RWPE2 (cell line): ENCODE results near the gene RSPH9.
A peak's percentile ranks its signal among the peaks of the same experiment; 100 is the strongest.

ENCODE experiments used
- ATAC-seq: fragments of 200-7000 bp; cut with Tn5 transposase; 3 replicates; pipeline ENCODE4 v1.9.1; 2021; ENCODE audit warnings: low read depth
- DNase-seq: peaks from one replicate; pipeline ENCODE4 v3.0.0-alpha.2; 2020; ENCODE audit warnings: low spot score
- H3K27ac ChIP-seq: fragments of 450-650 bp; 2 replicates; pipeline ENCODE4 v1.5.1; 2017; ENCODE audit warnings: mild to moderate bottlenecking; ENCODE audit not compliant: poor library complexity, severe bottlenecking
- H3K27me3 ChIP-seq: fragments of 250-450 bp; sonication (Bioruptor Pico); 2 replicates; pipeline ENCODE4 v1.5.1; 2021; ENCODE audit warnings: mild to moderate bottlenecking, moderate library complexity; ENCODE audit not compliant: insufficient read depth, poor library complexity, severe bottlenecking
- H3K36me3 ChIP-seq: fragments of 250-450 bp; sonication (Bioruptor Pico); 2 replicates; pipeline ENCODE4 v1.5.1; 2020; ENCODE audit warnings: low read depth, mild to moderate bottlenecking, moderate library complexity
- H3K4me1 ChIP-seq: fragments of 250-450 bp; sonication (Bioruptor Pico); 2 replicates; pipeline ENCODE4 v1.5.1; 2021; ENCODE audit warnings: mild to moderate bottlenecking, moderate library complexity; ENCODE audit not compliant: insufficient read depth, poor library complexity, severe bottlenecking
- H3K4me3 ChIP-seq: fragments of 250-450 bp; sonication (Bioruptor Pico); 2 replicates; pipeline ENCODE4 v1.5.1; 2021; ENCODE audit warnings: mild to moderate bottlenecking, moderate library complexity; ENCODE audit not compliant: severe bottlenecking
- H3K9me3 ChIP-seq: fragments of 250-450 bp; sonication (Bioruptor Pico); 2 replicates; pipeline ENCODE4 v1.5.1; 2021; ENCODE audit warnings: mild to moderate bottlenecking, moderate library complexity; ENCODE audit not compliant: severe bottlenecking
- TF ChIP-seq, protein P1 (sequence below): fragments of 450-650 bp; IDR thresholded peaks from one replicate; pipeline ENCODE4 v1.5.1; 2017; ENCODE audit warnings: mild to moderate bottlenecking, moderate library complexity; ENCODE audit not compliant: poor library complexity, severe bottlenecking

Gene RSPH9

DNA sequence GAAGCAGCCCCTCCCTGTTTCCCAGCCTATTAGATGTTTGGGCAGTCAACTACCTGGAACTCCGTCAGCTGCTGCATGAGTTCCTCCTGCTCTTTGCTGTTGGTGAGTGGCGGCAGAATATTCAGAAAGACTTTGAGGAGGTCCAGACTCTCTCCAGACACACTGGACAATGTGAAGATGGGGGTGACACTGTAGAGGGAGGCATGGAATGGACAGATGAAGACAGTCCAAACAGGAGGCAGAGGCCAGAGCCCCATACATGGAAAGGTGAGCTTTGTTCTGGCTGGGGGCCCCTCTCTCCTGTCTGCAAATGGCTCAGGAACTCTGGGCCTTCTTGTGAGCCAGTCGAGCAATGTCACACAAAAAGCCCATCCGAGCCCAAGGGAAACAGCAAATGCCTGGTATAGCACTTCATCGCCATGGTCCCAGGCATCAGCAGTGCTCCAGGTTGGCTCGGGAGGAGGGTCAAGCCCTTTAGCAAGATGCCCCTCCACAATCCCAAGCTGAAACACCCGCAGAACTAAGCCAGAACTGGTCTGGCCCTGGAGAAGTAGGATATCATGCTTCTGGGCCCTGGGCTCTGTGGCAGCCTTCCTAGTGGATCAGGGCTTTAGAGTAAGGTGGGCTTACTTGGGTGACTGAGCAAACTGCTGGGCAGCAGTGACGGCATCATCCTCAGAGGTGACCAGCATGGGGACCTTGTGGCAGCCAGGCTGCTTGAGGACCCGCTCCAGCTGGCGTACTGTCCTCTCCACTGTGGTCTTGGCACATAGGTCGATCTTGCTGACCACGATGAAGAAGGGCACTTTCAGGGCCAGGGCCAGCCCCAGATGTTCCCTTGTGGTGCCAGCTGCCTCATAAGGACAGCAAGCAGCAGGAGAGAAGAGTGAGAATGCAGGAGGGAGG is 20.7 kb upstream of the RSPH9 start:
- H3K9me3 ChIP-seq = no peaks in the 10 kb centered on the region
- DNase-seq (no peak), ATAC-seq (no peak)
- peaks cover 87% of the 10 kb centered on the region for H3K36me3 ChIP-seq
- no peaks in the 10 kb centered on the region for H3K27me3 ChIP-seq
- H3K4me3 ChIP-seq = no peak overlapping the region
- H3K27ac ChIP-seq = no peak overlapping the region
- TF ChIP-seq, protein P1, sequence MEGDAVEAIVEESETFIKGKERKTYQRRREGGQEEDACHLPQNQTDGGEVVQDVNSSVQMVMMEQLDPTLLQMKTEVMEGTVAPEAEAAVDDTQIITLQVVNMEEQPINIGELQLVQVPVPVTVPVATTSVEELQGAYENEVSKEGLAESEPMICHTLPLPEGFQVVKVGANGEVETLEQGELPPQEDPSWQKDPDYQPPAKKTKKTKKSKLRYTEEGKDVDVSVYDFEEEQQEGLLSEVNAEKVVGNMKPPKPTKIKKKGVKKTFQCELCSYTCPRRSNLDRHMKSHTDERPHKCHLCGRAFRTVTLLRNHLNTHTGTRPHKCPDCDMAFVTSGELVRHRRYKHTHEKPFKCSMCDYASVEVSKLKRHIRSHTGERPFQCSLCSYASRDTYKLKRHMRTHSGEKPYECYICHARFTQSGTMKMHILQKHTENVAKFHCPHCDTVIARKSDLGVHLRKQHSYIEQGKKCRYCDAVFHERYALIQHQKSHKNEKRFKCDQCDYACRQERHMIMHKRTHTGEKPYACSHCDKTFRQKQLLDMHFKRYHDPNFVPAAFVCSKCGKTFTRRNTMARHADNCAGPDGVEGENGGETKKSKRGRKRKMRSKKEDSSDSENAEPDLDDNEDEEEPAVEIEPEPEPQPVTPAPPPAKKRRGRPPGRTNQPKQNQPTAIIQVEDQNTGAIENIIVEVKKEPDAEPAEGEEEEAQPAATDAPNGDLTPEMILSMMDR = no peak
- H3K4me1 ChIP-seq = peaks cover 14% of the 10 kb centered on the region

- ATAC-seq = no peak
- no peak overlapping the region for H3K4me3 ChIP-seq
- DNase-seq = no peak
- H3K27me3 ChIP-seq = no peaks in the 10 kb centered on the region
- TF ChIP-seq, protein P1 = no peak
- no peaks in the 10 kb centered on the region for H3K9me3 ChIP-seq
- H3K36me3 ChIP-seq = peaks cover 82% of the 10 kb centered on the region
- H3K4me1 ChIP-seq = peaks cover 14% of the 10 kb centered on the region
- no peak overlapping the region for H3K27ac ChIP-seq
Measured at GRCh38 chr6:43624786-43625288, 20.0 kb upstream of the RSPH9 start.

GRCh38 chr6:43625393-43625992 is 19.3 kb upstream of the RSPH9 start:
- no peak for DNase-seq
- Histone ChIP-seq H3K27ac (no peak overlapping the region), H3K4me3 (no peak overlapping the region), H3K4me1 (peaks cover 14% of the 10 kb centered on the region), H3K36me3 (peaks cover 76% of the 10 kb centered on the region), H3K9me3 (no peaks in the 10 kb centered on the region), H3K27me3 (no peaks in the 10 kb centered on the region)
- TF ChIP-seq, protein P1 = no peak
- ATAC-seq = no peak

GRCh38 chr6:43627008-43627825 is 17.6 kb upstream of the RSPH9 start:
- TF ChIP-seq, protein P1 = no peak
- Histone ChIP-seq H3K27me3 (no peaks in the 10 kb centered on the region), H3K9me3 (no peaks in the 10 kb centered on the region), H3K27ac (peak overlapping the region; percentile 87), H3K4me1 (peaks cover 14% of the 10 kb centered on the region), H3K36me3 (peaks cover 58% of the 10 kb centered on the region), H3K4me3 (peak overlapping the region; percentile 83)
- peak; percentile 15 for ATAC-seq
- peak; percentile 80 for DNase-seq
